ENCODE data around the gene TDRD7. TPM values are rescaled to one million over a fixed set of nuclear protein-coding genes. Genes with fewer than 3 reads are reported as not detected.

The TDRD7 gene, protein sequence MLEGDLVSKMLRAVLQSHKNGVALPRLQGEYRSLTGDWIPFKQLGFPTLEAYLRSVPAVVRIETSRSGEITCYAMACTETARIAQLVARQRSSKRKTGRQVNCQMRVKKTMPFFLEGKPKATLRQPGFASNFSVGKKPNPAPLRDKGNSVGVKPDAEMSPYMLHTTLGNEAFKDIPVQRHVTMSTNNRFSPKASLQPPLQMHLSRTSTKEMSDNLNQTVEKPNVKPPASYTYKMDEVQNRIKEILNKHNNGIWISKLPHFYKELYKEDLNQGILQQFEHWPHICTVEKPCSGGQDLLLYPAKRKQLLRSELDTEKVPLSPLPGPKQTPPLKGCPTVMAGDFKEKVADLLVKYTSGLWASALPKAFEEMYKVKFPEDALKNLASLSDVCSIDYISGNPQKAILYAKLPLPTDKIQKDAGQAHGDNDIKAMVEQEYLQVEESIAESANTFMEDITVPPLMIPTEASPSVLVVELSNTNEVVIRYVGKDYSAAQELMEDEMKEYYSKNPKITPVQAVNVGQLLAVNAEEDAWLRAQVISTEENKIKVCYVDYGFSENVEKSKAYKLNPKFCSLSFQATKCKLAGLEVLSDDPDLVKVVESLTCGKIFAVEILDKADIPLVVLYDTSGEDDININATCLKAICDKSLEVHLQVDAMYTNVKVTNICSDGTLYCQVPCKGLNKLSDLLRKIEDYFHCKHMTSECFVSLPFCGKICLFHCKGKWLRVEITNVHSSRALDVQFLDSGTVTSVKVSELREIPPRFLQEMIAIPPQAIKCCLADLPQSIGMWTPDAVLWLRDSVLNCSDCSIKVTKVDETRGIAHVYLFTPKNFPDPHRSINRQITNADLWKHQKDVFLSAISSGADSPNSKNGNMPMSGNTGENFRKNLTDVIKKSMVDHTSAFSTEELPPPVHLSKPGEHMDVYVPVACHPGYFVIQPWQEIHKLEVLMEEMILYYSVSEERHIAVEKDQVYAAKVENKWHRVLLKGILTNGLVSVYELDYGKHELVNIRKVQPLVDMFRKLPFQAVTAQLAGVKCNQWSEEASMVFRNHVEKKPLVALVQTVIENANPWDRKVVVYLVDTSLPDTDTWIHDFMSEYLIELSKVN
- polyA plus RNA-seq (2011; rRNA removed) (5.4 and 9.4 TPM in 2 replicates), polyA minus RNA-seq (2011; rRNA and poly(A)+ RNA removed) (3.6 and 5.1 TPM in 2 replicates)

DNA sequence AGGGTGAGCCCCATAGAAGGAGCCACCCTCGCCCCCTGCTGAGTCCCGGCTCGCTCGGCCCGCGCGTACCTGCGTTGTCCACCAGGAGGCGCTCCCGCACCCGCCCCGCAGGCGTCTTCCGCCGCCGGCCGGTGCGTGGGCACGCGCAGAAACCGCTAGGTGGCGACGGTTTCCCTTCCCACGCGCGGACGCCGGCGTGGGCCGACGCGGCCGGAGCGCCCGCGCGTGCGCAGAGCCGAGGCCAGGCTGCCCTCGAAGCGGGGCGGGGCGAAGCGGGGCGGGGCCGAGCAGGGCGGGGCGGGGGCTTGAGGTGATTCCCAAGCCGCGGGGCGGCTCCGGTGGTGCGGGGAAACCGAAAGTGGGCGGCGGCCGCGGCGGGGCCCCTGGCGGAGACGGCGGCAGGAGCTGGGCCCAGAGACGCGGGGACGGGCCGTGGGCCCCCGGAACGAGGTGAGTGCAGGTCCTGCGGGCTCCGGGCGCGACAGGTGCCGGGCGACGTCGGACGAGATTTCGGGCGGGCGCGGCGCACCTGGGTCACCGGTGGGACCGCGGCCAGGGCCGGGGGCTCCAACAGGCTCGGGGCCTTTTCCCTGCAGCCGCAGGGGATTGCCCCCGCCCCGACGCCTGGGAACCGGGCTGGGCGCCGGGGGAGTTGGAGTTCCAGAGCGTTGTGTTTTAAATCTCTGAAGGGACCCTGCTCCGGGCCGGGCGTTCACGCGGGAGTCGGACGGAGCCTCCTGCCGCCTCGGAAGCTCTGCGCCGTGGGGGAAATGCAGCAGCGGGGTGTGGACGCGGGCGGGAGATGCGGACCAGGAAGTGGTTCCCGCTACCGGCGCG, at the start of gene TDRD7:
Gene TDRD7 (plus strand): TSS at position 308 of the 837 bp plus-strand sequence. CDS start 16,370 bp downstream, outside the sequence.
- Histone ChIP-seq H3K27me3 (ENCODE audit: control insufficient read depth, insufficient read depth, low read length) (peaks cover 11% of the 10 kb centered on the region), H3K4me3 (ENCODE audit: low read depth, low read length) (peak within 1 kb of the TSS; percentile 88), H3K36me3 (ENCODE audit: control insufficient read depth, insufficient read depth, low read length) (no peaks in the 10 kb centered on the region)
- no peak for DNase-seq (ENCODE audit: low read depth)
- POLR2A ChIA-PET: no interaction called here
- TF ChIP-seq, protein P1, sequence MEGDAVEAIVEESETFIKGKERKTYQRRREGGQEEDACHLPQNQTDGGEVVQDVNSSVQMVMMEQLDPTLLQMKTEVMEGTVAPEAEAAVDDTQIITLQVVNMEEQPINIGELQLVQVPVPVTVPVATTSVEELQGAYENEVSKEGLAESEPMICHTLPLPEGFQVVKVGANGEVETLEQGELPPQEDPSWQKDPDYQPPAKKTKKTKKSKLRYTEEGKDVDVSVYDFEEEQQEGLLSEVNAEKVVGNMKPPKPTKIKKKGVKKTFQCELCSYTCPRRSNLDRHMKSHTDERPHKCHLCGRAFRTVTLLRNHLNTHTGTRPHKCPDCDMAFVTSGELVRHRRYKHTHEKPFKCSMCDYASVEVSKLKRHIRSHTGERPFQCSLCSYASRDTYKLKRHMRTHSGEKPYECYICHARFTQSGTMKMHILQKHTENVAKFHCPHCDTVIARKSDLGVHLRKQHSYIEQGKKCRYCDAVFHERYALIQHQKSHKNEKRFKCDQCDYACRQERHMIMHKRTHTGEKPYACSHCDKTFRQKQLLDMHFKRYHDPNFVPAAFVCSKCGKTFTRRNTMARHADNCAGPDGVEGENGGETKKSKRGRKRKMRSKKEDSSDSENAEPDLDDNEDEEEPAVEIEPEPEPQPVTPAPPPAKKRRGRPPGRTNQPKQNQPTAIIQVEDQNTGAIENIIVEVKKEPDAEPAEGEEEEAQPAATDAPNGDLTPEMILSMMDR (IDR thresholded peaks at IDR 0.05; ENCODE audit: insufficient read depth, low read depth, low read length): peak; percentile 89
- CTCF ChIA-PET: interaction anchor here (0.6 to 7.5 kb wide), 20 partner anchors 10 to 1819 kb away, joined by 3 to 54 read pairs (median 4); no protein-coding TSS in a partner anchor

DNA sequence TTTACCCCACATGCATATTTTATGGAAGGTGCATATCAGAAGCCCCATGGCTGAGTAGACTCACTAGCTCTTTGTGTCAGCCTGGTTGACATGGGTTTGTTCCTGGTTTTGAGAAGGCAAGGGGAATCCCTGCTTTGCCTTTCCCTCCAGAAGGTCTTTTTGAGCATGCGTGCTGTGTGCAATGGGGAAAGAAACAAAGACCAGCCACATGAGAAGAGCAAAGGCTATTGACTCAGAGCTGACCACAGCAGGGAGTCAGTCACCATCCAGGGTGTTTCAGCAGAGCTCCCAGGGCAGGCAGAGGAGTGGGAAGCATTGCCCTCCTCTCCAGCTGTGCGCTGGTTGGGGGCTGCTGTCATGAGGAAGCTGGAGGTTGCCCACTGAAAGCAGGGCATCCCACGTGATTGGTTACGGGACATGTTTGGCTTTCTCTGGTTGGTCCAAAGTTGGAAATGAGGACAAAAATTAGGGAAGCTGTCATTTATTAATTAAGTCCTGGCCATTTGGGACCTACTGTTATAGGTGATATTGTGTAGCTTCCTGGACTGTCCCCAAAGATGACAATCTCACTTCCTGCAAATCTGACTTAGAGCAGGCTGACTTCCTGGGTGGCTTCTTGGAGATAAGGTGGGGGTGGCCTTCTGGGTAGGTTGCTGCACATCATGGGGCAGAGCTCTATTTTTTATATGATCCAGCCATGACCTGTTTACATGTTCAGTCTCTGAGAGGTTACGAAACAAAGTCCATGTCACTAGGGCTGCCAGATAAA, 48.9 kb upstream of the TDRD7 start:
- no peak for DNase-seq (ENCODE audit: low read depth)
- ChIA-PET POLR2A (no interaction called here), CTCF (no interaction called here)
- H3K4me3 ChIP-seq (ENCODE audit: low read depth, low read length): no peak overlapping the region
- H3K36me3 ChIP-seq (ENCODE audit: control insufficient read depth, insufficient read depth, low read length): no peaks in the 10 kb centered on the region
- no peaks in the 10 kb centered on the region for H3K27me3 ChIP-seq (ENCODE audit: control insufficient read depth, insufficient read depth, low read length)
- TF ChIP-seq, protein P1 (IDR thresholded peaks at IDR 0.05; ENCODE audit: insufficient read depth, low read depth, low read length): no peak

DNA sequence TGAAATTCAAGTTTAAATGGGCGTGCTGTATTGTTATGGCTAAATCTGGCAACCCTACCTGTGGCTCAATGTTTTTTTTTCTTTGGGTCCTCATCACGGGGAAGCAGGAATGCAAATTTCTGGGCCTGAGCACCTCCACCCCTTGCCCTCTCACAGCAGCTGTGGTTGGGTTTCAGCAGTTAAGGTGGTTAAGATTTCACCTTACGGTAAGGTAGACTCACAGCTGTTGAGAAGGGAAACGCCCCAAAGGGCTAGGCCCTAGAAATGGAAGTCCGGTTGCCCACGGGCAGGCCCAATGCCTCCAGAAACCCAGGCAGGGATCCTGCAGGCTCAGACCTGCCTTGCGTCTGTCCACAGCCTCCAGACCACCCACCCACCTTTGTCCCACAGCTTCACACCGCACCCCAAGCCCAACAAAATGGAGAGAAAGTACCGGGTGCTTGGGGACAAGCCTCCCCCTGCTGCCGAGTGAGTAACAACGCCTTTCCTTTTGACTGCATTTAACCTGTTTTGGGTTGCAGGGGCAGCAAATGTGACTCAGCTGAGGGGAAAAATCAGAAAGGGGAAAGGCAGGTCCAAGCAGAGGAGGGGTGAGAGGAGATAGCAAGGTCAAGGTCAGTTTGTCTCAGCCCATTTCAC, 48.1 kb upstream of the TDRD7 start:
- TF ChIP-seq, protein P1 (IDR thresholded peaks at IDR 0.05; ENCODE audit: insufficient read depth, low read depth, low read length): no peak
- no peak overlapping the region for H3K4me3 ChIP-seq (ENCODE audit: low read depth, low read length)
- H3K36me3 ChIP-seq (ENCODE audit: control insufficient read depth, insufficient read depth, low read length): no peaks in the 10 kb centered on the region
- H3K27me3 ChIP-seq (ENCODE audit: control insufficient read depth, insufficient read depth, low read length): no peaks in the 10 kb centered on the region
- no peak for DNase-seq (ENCODE audit: low read depth)
- POLR2A ChIA-PET: no interaction called here
- CTCF ChIA-PET: interaction anchor here (0.6 to 0.7 kb wide), 2 partner anchors 289 to 314 kb away, joined by 3 read pairs; no protein-coding TSS in a partner anchor

DNA sequence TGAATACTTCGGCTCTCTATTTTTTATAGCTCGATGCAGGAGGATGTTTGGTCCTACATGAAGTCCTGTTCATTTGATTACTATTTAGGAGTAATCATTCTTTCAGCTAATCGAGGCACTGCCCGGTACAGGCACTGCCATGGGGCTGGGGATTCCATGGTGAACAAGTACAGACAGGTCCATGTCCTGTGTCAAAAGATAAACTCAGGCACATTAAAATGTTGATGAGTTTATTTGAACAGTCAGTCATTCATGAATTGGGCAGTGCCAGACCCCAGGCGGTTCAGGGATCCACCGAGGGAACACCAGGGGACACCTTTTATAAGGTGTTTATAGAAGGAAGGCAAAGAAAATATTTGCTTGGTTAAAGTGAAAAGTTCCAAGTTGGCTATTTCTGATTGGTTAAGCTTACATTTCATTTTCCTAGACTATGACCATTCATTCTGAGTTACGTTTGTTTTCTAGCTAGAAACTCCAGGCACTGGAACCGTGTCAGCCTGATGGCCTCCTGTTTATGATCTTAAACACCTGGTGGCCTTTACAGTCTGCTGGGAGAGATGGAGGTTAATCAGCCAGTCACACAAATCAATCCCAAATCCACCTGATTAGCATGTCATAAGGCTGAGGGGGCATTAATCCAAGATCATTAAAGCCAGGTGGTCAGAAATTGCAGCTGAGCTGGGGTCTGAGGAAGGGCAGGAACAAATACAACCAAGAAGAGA, 47.0 kb upstream of the TDRD7 start:
- POLR2A ChIA-PET: no interaction called here
- no peak for DNase-seq (ENCODE audit: low read depth)
- no peaks in the 10 kb centered on the region for H3K27me3 ChIP-seq (ENCODE audit: control insufficient read depth, insufficient read depth, low read length)
- no peaks in the 10 kb centered on the region for H3K36me3 ChIP-seq (ENCODE audit: control insufficient read depth, insufficient read depth, low read length)
- no peak overlapping the region for H3K4me3 ChIP-seq (ENCODE audit: low read depth, low read length)
- CTCF ChIA-PET: interaction anchor here (0.7 kb wide), 1 partner anchor 23 kb away, joined by 3 read pairs; no protein-coding TSS in a partner anchor
- TF ChIP-seq, protein P1 (IDR thresholded peaks at IDR 0.05; ENCODE audit: insufficient read depth, low read depth, low read length): no peak
